Neuronal stem cell (in vitro differentiated cells): ENCODE data around the gene PCGF2.

ENCODE experiments used
- DNase-seq: peaks from one replicate; pipeline ENCODE4 v3.0.0-alpha.2; 2013; ENCODE audit warnings: low spot score
- H2AFZ ChIP-seq: one replicate; pipeline ENCODE4 v1.6.1; 2013; ENCODE audit warnings: mild to moderate bottlenecking, low read length, inconsistent platforms
- H2AK5ac ChIP-seq: 2 replicates; pipeline ENCODE4 v1.6.1; 2013; ENCODE audit warnings: low read depth, mild to moderate bottlenecking, inconsistent platforms, low read length, moderate library complexity, mixed read lengths
- H2BK120ac ChIP-seq: 2 replicates; pipeline ENCODE4 v1.6.1; 2013; ENCODE audit warnings: low read depth, mild to moderate bottlenecking, inconsistent platforms, low read length, moderate library complexity, mixed read lengths
- H2BK12ac ChIP-seq: one replicate; pipeline ENCODE4 v1.6.1; 2013; ENCODE audit warnings: low read length, inconsistent platforms
- H2BK15ac ChIP-seq: 2 replicates; pipeline ENCODE4 v1.6.1; 2013; ENCODE audit warnings: mild to moderate bottlenecking, low read length, inconsistent platforms, mixed read lengths
- H2BK5ac ChIP-seq: one replicate; pipeline ENCODE4 v1.6.1; 2013; ENCODE audit warnings: inconsistent platforms, mild to moderate bottlenecking, low read length, moderate library complexity
- H3K14ac ChIP-seq: one replicate; pipeline ENCODE4 v1.6.1; 2013; ENCODE audit warnings: low read length, inconsistent platforms
- H3K18ac ChIP-seq: 2 replicates; pipeline ENCODE4 v1.6.1; 2013; ENCODE audit warnings: low read length, inconsistent platforms
- H3K23ac ChIP-seq: 2 replicates; pipeline ENCODE4 v1.6.1; 2013; ENCODE audit warnings: low read depth, mild to moderate bottlenecking, mixed read lengths, low read length, inconsistent platforms; ENCODE audit not compliant: poor library complexity
- H3K27ac ChIP-seq: replicated peaks from 3 replicates; pipeline ENCODE4 v1.5.1; 2013; ENCODE audit warnings: low read length, inconsistent platforms
- H3K27me3 ChIP-seq, 3 experiments: 2 replicates each; pipeline ENCODE4 v1.6.1; 2013; ENCODE audit warnings: low read length in 3 of 3, mild to moderate bottlenecking in 2 of 3, inconsistent platforms in 1 of 3, low read depth in 1 of 3, mixed read lengths in 1 of 3, moderate library complexity in 1 of 3; ENCODE audit not compliant: control insufficient read depth in 3 of 3, insufficient read depth in 3 of 3
- H3K36me3 ChIP-seq, 2 donors: replicated peaks in 1 of 2; 2 replicates each; pipeline ENCODE4 v1.6.1; 2013; ENCODE audit warnings: low read length in 2 of 2; ENCODE audit not compliant: control insufficient read depth in 2 of 2, insufficient read depth in 2 of 2
- H3K4ac ChIP-seq: 2 replicates; pipeline ENCODE4 v1.6.1; 2013; ENCODE audit warnings: inconsistent platforms, mild to moderate bottlenecking, low read length, moderate library complexity
- H3K4me1 ChIP-seq, 2 donors: 1 replicate in 1 of 2; 2 replicates in 1 of 2; pipeline ENCODE4 v1.6.1; 2013; ENCODE audit warnings: low read length in 2 of 2, low read depth in 1 of 2; ENCODE audit not compliant: control insufficient read depth in 2 of 2, insufficient read depth in 1 of 2
- H3K4me2 ChIP-seq: one replicate; pipeline ENCODE4 v1.6.1; 2013; ENCODE audit warnings: mild to moderate bottlenecking, low read length, inconsistent platforms; ENCODE audit not compliant: insufficient read depth, poor library complexity, severe bottlenecking
- H3K4me3 ChIP-seq, 2 donors: 2 replicates each; pipeline ENCODE4 v1.5.1; 2013; ENCODE audit warnings: low read length in 2 of 2, mild to moderate bottlenecking in 2 of 2, inconsistent platforms in 1 of 2, moderate library complexity in 1 of 2
- H3K79me1 ChIP-seq: one replicate; pipeline ENCODE4 v1.6.1; 2013; ENCODE audit warnings: low read depth, mild to moderate bottlenecking, inconsistent platforms, low read length, moderate library complexity
- H3K9ac ChIP-seq: one replicate; pipeline ENCODE4 v1.6.1; 2013; ENCODE audit warnings: mild to moderate bottlenecking, low read depth, low read length, inconsistent platforms; ENCODE audit not compliant: poor library complexity
- H3K9me3 ChIP-seq, 2 donors: replicated peaks in 1 of 2; 2 replicates each; pipeline versions ENCODE3 to v1.6.1; 2013; ENCODE audit warnings: low read length in 2 of 2, mild to moderate bottlenecking in 2 of 2, inconsistent platforms in 1 of 2, low read depth in 1 of 2, mixed read lengths in 1 of 2, moderate library complexity in 1 of 2; ENCODE audit not compliant: control insufficient read depth in 2 of 2, insufficient read depth in 1 of 2
- H4K8ac ChIP-seq: one replicate; pipeline ENCODE4 v1.6.1; 2013; ENCODE audit warnings: low read depth, mild to moderate bottlenecking, inconsistent platforms, low read length, moderate library complexity
- H4K91ac ChIP-seq: one replicate; pipeline ENCODE4 v1.6.1; 2013; ENCODE audit warnings: low read length, low read depth, mild to moderate bottlenecking, inconsistent platforms; ENCODE audit not compliant: poor library complexity
- WGBS, 2 donors: extraction: QIAGEN DNeasy Blood & Tissue Kit; methylation state at CpG; one replicate each; pipeline ENCODE4 v1.1.7; 2013; ENCODE audit warnings: missing lambda C conversion rate in 2 of 2, mixed read lengths in 1 of 2; ENCODE audit not compliant: insufficient read length in 2 of 2, insufficient replicate concordance in 1 of 2; ENCODE audit errors: extremely low coverage in 2 of 2; 5-methylcytosine and 5-hydroxymethylcytosine counted together

PCGF2 gene

DNA sequence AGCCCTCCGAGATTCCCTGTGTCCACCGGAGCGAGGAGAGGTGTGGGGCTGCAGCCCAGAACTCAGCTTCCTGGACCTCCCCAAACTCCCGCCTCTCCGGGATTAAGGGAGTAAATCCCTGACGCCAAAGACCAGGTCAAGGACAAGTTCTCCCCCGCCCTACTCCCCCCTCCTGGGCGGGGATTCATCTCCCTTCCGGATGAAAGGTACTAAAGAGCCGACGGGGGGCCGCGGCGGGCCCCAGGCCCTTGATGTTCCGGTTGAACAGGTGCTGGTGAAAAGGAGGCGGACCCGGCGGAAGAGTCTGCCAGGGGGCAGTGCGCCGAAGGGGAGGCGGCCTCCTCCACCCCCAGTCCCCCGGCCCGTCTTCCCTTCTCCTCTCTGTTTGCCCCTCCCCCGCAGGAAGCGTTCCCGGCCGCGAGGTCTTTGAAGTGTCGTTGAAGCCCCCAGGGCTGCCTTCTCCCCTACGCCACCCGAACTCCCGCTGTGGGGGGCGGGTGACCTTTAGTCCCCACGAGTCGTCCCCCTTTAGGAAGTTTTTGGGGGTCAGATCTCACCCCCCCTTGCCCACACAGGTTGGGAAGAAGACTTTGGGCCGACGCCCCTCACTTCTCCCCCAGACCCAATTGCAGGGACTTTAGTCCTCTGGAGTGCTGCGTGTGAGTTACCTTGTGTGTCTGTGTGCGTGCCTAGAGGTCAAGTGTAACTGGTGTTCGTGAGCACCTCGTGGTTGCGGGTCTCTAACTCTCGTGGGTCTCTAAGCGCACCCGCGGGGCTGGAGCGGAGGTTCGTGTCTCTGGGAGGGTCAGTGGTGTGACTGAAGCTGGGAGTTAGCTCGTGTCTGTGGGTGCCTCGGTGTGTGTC is 44.2 kb downstream of the PCGF2 start:
- peak overlapping the region; percentile 2 for H2BK120ac ChIP-seq
- no peak overlapping the region for H3K27ac ChIP-seq
- peak overlapping the region; percentile 64 for H3K4me2 ChIP-seq
- H3K14ac ChIP-seq: no peak overlapping the region
- H3K79me1 ChIP-seq: peaks cover 2% of the 10 kb centered on the region
- H3K27me3 ChIP-seq: peaks cover 0 to 65% (median 18%) of the 10 kb centered on the region in 3 experiments
- H2BK15ac ChIP-seq: peak overlapping the region; percentile 82
- peak; percentile 43 for DNase-seq
- no peak overlapping the region for H4K8ac ChIP-seq
- no peaks in the 10 kb centered on the region for H3K9me3 ChIP-seq
- peak overlapping the region; percentile 52 for H3K23ac ChIP-seq
- peaks cover 20 to 27% of the 10 kb centered on the region in 2 donors for H3K4me1 ChIP-seq
- H2AK5ac ChIP-seq: peak overlapping the region; percentile 91
- H2BK12ac ChIP-seq: peak overlapping the region; percentile 1
- no peak overlapping the region for H4K91ac ChIP-seq
- peak overlapping the region; percentile 24 for H3K18ac ChIP-seq
- no CpG with 5 or more reads among the region's 50 CpGs for WGBS, 2 donors
- peak overlapping the region; percentile 93 for H2AFZ ChIP-seq
- no peak overlapping the region for H2BK5ac ChIP-seq
- H3K4me3 ChIP-seq: peak overlapping the region; percentile 73 to 80
- H3K9ac ChIP-seq: no peak overlapping the region
- peaks cover 0 to 18% of the 10 kb centered on the region in 2 donors for H3K36me3 ChIP-seq
- no peak overlapping the region for H3K4ac ChIP-seq

DNA sequence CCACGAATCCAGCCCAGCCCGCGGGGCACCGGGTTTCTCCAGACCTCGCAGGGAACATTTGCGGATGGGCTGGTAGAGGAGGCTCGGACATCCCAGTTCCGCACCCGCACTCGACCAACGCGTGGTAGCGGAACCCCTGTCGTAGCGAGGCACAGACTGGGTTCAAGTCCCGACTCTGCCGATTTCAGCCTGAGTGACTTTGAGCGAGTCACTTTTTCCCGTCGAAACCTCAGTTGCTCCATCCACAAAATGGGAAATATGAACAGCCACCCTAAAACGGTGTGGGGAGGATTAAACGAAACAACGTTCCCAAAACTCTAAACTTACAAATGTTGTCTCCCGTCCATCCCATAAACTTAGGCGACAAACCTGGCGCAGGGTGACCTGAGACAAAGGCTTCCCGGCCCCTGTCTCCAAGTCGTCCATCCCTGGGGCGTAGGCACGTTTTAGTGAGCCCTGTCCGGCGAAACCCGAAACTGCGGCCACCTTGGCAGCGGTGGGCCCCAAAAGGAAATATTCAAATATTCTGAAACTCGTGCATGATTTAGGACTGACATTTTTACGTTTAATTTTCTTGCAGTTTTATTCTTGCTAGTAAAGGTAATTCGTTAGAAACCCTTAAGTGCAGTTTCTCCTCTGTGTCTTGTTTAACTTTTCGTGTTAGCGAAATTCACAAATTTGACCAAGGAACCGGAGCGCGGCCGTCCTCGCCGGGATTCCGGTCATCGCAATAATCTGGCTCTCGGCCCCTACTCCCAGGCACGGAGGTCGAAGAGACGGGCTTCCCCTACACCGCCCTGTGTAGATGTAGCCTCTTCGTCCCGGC is 45.0 kb downstream of the PCGF2 start:
- H4K91ac ChIP-seq: no peak overlapping the region
- H3K9ac ChIP-seq: no peak overlapping the region
- peak overlapping the region in 1 of 2 donors; percentile 73 for H3K4me3 ChIP-seq
- H3K27me3 ChIP-seq: peaks cover 0 to 68% (median 18%) of the 10 kb centered on the region in 3 experiments
- H4K8ac ChIP-seq: no peak overlapping the region
- H3K79me1 ChIP-seq: peaks cover 2% of the 10 kb centered on the region
- H2AFZ ChIP-seq: peak overlapping the region; percentile 95
- H2BK15ac ChIP-seq: no peak overlapping the region
- no peak overlapping the region for H3K4ac ChIP-seq
- H3K4me1 ChIP-seq: peaks cover 20 to 27% of the 10 kb centered on the region in 2 donors
- H3K4me2 ChIP-seq: peak overlapping the region; percentile 85
- WGBS, 2 donors: no CpG with 5 or more reads among the region's 55 CpGs
- H3K23ac ChIP-seq: peak overlapping the region; percentile 52
- no peak overlapping the region for H3K27ac ChIP-seq
- no peak overlapping the region for H3K14ac ChIP-seq
- DNase-seq: no peak
- H3K36me3 ChIP-seq: peaks cover 0 to 13% of the 10 kb centered on the region in 2 donors
- no peak overlapping the region for H2BK120ac ChIP-seq
- peak overlapping the region; percentile 91 for H2AK5ac ChIP-seq
- no peak overlapping the region for H2BK12ac ChIP-seq
- H2BK5ac ChIP-seq: no peak overlapping the region
- peak overlapping the region; percentile 19 for H3K18ac ChIP-seq
- no peaks in the 10 kb centered on the region for H3K9me3 ChIP-seq

DNA sequence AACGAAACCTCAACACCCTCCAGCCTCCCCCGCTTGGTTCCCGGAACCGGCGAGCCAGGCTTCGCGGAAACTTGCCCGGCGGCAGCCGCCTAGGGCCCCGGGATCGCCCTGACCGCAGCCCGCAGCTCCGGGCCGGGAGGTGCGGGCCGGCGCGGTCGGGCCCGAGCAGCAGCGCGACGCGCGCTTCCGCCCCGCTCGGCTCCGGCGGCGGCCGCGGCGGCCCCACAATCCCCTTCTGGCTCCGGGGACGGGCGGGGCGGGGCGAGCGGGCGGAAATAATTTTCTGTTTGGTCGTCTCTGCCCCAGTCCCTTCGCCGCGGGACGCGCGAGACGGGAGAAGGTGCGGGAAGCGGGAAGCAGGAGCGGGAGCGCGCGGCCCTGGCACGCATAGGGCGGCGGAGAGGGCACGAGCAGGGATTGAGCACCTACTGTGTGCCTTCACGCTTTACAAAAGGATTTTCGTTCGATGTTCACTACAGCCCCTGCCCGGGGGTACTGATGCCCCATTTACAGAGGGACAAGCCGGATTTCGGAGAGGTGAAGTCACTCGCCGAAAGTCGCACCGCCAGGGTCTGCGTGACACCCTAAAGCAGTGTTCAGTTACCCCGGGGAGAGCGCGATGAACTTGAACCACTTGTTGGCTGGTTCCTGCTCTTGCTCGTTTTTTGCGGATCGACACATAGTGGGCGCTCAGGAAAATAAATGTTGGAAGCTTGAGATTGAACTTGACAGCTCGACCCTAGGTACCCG is 45.8 kb downstream of the PCGF2 start:
- no peaks in the 10 kb centered on the region for H3K9me3 ChIP-seq
- H2AK5ac ChIP-seq: peak overlapping the region; percentile 1
- no peak overlapping the region for H4K91ac ChIP-seq
- peak overlapping the region; percentile 95 for H2AFZ ChIP-seq
- H2BK15ac ChIP-seq: peak overlapping the region; percentile 42
- peak; percentile 78 for DNase-seq
- H3K36me3 ChIP-seq: peaks cover 0 to 6% of the 10 kb centered on the region in 2 donors
- H3K27ac ChIP-seq: no peak overlapping the region
- H3K4me2 ChIP-seq: peak overlapping the region; percentile 85
- peaks cover 18 to 27% of the 10 kb centered on the region in 2 donors for H3K4me1 ChIP-seq
- H2BK120ac ChIP-seq: peak overlapping the region; percentile 1
- peak overlapping the region; percentile 99 for H3K18ac ChIP-seq
- H3K23ac ChIP-seq: peak overlapping the region; percentile 75
- no peak overlapping the region for H3K14ac ChIP-seq
- peaks cover 2% of the 10 kb centered on the region for H3K79me1 ChIP-seq
- H2BK5ac ChIP-seq: no peak overlapping the region
- H3K4me3 ChIP-seq: peak overlapping the region; percentile 73 to 77
- peaks cover 0 to 76% (median 18%) of the 10 kb centered on the region in 3 experiments for H3K27me3 ChIP-seq
- no peak overlapping the region for H2BK12ac ChIP-seq
- H4K8ac ChIP-seq: no peak overlapping the region
- no CpG with 5 or more reads among the region's 81 CpGs for WGBS, 2 donors
- peak overlapping the region; percentile 51 for H3K9ac ChIP-seq
- no peak overlapping the region for H3K4ac ChIP-seq
